ENCODE measurements around the gene HOXB6. TPM values are rescaled to one million over a fixed set of nuclear protein-coding genes. Genes with fewer than 3 reads are reported as not detected.

Gene HOXB6
- total and polyA plus RNA-seq, 3 donors from 2014 or later, result 2.0 to 4.3 (median 3.0) TPM

GRCh38 chr17:48628649-48629410 lies 24.0 kb upstream of the HOXB6 start:
- intact Hi-C loops (cut with DNase I; ENCODE audit: low total_unique reads), result no loop called here
- H3K27me3 ChIP-seq, result no peaks in the 10 kb centered on the region
- H3K4me3 ChIP-seq, result no peak overlapping the region
- no peaks in the 10 kb centered on the region for H3K36me3 ChIP-seq (ENCODE audit: low read depth, missing control alignments)
- DNase-seq, result no peak
- no peak overlapping the region for H3K27ac ChIP-seq
- peaks cover 7% of the 10 kb centered on the region for H3K4me1 ChIP-seq
- no peaks in the 10 kb centered on the region for H3K9me3 ChIP-seq
- WGBS, 2 donors, result 28 to 35% methylated on average over 5 of the region's 5 CpGs
- TF ChIP-seq CTCF (IDR thresholded peaks at IDR 0.05) (no peak), POLR2A (IDR thresholded peaks at IDR 0.05) (no peak)

GRCh38 chr17:48627623-48628521 lies 23.1 kb upstream of the HOXB6 start:
- intact Hi-C loops (cut with DNase I; ENCODE audit: low total_unique reads), result no loop called here
- no peaks in the 10 kb centered on the region for H3K36me3 ChIP-seq (ENCODE audit: low read depth, missing control alignments)
- no peak for DNase-seq
- no peaks in the 10 kb centered on the region for H3K27me3 ChIP-seq
- no peak overlapping the region for H3K4me3 ChIP-seq
- H3K4me1 ChIP-seq, result peaks cover 7% of the 10 kb centered on the region
- no peak for TF ChIP-seq POLR2A (IDR thresholded peaks at IDR 0.05)
- TF ChIP-seq CTCF (IDR thresholded peaks at IDR 0.05), result no peak
- no peaks in the 10 kb centered on the region for H3K9me3 ChIP-seq
- no peak overlapping the region for H3K27ac ChIP-seq
- WGBS, 2 donors, result 24 to 45% methylated on average over 27 of the region's 27 CpGs

- Histone ChIP-seq H3K4me3 (no peak overlapping the region), H3K9me3 (no peaks in the 10 kb centered on the region), H3K36me3 (ENCODE audit: low read depth, missing control alignments) (no peaks in the 10 kb centered on the region), H3K4me1 (peaks cover 7% of the 10 kb centered on the region), H3K27me3 (no peaks in the 10 kb centered on the region), H3K27ac (no peak overlapping the region)
- DNase-seq, result no peak
- WGBS, 2 donors, result 5 to 18% methylated on average over 5 of the region's 5 CpGs
- TF ChIP-seq POLR2A (IDR thresholded peaks at IDR 0.05) (no peak), CTCF (IDR thresholded peaks at IDR 0.05) (no peak)
- intact Hi-C loops (cut with DNase I; ENCODE audit: low total_unique reads), result no loop called here
These were observed 22.4 kb upstream of the HOXB6 start for GRCh38 chr17:48627118-48627597.

- H3K36me3 ChIP-seq (ENCODE audit: low read depth, missing control alignments), result no peaks in the 10 kb centered on the region
- WGBS, 2 donors, result 2 to 3% methylated on average over 40 to 50 of the region's 50 CpGs
- no peaks in the 10 kb centered on the region for H3K9me3 ChIP-seq
- TF ChIP-seq CTCF (IDR thresholded peaks at IDR 0.05) (no peak), POLR2A (IDR thresholded peaks at IDR 0.05) (no peak)
- peak within 1 kb of the TSS; percentile 26 to 48 for H3K4me3 ChIP-seq
- DNase-seq, result no peak
- H3K4me1 ChIP-seq, result peaks cover 7% of the 10 kb centered on the region
- intact Hi-C loops (cut with DNase I; ENCODE audit: low total_unique reads), result no loop called here
- no peaks in the 10 kb centered on the region for H3K27me3 ChIP-seq
- H3K27ac ChIP-seq, result no peak within 1 kb of the TSS
These were observed 21.7 kb upstream of the HOXB6 start, which contains the start of gene HOXB9 for GRCh38 chr17:48626245-48627117. HOXB9 (minus strand) TSS chr17:48626358; CDS start chr17:48626269, 89 bp downstream.

Data from testis (tissue), 3 donors.